Measurements from ENCODE around the gene DUOXA1. TPM values are rescaled to one million over a fixed set of nuclear protein-coding genes. Genes with fewer than 3 reads are reported as not detected.

The DUOXA1 gene, protein sequence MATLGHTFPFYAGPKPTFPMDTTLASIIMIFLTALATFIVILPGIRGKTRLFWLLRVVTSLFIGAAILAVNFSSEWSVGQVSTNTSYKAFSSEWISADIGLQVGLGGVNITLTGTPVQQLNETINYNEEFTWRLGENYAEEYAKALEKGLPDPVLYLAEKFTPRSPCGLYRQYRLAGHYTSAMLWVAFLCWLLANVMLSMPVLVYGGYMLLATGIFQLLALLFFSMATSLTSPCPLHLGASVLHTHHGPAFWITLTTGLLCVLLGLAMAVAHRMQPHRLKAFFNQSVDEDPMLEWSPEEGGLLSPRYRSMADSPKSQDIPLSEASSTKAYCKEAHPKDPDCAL
- 131 TPM for total RNA-seq

DNA sequence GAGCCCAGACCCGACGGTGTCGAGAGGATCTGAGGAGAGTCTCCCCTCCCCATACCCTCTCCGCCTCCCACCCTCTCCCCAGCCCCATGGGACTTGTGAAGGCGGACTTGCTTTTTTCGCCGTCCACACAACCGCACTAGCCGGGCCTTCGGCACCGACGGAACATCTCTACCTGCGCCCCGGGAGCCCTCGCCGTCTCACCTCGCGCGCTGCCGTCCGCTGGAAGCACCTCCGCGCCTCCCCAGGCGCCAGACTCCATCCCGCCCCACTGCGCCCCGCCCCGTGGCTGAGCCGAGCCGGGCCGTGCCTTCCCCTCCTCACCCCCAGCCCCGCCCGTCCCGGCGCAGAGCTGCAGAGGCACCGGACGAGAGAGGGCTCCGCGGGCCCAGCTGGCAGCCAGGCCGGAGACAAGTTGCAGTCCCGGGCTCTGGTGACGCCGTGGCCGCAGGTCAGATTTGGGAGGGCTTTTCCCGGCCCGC lies at the start of gene DUOXA1, which contains the start of gene DUOX1:
DUOXA1 (minus strand) TSS at position 229 of the 479 bp plus-strand sequence. CDS start 6,865 bp downstream, outside the sequence.
DUOX1 (plus strand) TSS at position 344 of the 479 bp plus-strand sequence. CDS start 1,973 bp downstream, outside the sequence.
- peak; percentile 91 for ATAC-seq

- ATAC-seq = peak; percentile 8
These were observed 47.6 kb upstream of the DUOXA1 start for GRCh38 chr15:45177285-45177684.

GRCh38 chr15:45174577-45174976 lies 44.9 kb upstream of the DUOXA1 start:
- no peak for ATAC-seq

GRCh38 chr15:45174069-45174468 lies 44.4 kb upstream of the DUOXA1 start:
- ATAC-seq = no peak

DNA sequence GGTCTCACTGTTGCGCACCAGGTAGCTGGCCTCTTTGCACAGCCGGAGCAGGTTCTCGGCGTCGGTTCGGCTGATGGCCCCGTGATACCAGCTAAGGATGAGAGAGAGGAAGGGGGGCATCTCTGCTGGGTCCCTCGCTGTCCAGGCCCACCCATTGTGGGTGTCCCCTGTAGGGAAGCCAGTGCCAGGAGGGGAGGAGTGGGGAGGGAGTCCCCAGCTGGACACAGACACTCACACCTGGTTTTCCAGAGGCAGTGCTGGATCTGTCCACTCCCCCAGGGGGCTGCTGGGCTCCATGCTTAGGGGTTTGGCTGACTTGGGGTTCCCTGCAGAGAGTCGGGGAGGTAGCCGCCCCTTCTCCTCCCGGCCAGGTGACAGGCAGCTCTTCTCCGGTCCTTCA lies 42.2 kb upstream of the DUOXA1 start:
- no peak for ATAC-seq

- ATAC-seq = no peak
These were observed 40.2 kb upstream of the DUOXA1 start for GRCh38 chr15:45169608-45170480.

GRCh38 chr15:45168751-45169551 lies 39.3 kb upstream of the DUOXA1 start:
- ATAC-seq = no peak

DNA sequence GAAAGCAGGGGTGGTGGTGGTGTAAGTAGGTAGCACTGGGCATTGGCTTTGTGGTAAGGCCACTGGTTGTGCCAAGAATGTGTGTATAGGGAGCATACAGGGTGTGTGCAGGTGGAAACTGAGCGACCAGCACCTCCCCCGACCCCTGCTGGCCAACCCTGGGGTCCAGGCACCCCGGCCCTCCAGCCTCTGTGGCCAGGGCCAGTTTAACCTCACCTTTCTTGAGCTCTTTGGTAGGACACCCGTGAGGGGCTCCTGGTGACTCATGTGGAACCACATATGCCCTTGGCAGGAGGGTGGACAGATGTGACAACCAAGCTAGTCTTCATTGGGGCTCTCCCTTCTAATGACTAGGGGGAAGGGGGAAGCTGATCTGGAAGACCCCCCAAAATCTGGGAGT lies 38.6 kb upstream of the DUOXA1 start:
- peak; percentile 2 for ATAC-seq

DNA sequence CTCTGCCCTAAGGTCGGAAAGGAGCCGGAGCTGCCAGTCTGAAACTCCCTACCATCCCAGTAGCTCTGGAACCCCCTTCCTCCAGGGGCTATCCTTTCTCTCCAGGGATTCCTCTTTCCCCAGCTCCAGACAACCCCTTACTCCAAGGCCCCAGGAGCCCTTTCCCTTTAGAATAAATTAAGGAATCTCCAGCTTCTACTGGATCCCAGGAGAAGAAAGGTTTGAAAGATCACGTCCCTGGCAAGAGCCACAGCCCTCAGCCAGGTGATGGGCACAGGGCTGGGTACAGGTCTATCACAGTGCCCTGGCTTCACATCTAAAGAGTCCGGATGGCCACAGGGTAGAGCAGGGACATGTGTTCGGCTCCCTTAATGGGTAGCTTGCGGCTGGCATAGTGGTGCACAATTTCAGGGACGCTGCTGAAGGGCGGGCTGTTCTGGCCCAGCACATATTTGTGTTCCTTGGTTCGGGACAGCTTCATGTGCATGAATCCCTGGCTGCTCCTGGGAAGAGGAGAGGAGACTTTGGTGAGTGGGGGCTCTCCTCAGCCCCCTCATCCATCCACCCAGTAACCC lies 38.0 kb upstream of the DUOXA1 start:
- ATAC-seq = no peak

GRCh38 chr15:45166834-45167630 lies 37.4 kb upstream of the DUOXA1 start:
- ATAC-seq = peak; percentile 62

DNA sequence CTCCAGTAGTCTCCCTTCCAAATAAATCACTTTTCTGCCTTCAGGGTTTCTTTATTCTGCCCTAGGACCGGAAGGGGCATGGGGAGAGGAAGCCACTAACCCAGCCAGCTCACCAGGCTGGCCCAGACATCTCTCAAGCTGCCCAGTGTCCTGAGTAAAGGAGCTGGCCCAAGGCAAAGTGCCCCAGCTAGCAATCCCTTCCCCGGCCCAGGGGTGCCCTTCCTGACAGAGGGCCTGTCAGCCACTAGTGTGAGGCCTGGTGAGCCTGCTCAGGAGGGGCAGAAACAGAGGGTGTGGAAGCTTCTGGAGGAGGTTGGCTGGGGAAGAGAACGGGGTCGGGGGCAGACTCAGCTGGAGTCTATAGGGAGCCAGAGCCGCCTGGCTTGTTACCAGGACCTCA lies 35.9 kb upstream of the DUOXA1 start:
- no peak for ATAC-seq

- ATAC-seq = no peak
These were observed 35.2 kb upstream of the DUOXA1 start for GRCh38 chr15:45164914-45165313.

- no peak for ATAC-seq
These were observed 33.8 kb upstream of the DUOXA1 start for GRCh38 chr15:45163508-45163856.

DNA sequence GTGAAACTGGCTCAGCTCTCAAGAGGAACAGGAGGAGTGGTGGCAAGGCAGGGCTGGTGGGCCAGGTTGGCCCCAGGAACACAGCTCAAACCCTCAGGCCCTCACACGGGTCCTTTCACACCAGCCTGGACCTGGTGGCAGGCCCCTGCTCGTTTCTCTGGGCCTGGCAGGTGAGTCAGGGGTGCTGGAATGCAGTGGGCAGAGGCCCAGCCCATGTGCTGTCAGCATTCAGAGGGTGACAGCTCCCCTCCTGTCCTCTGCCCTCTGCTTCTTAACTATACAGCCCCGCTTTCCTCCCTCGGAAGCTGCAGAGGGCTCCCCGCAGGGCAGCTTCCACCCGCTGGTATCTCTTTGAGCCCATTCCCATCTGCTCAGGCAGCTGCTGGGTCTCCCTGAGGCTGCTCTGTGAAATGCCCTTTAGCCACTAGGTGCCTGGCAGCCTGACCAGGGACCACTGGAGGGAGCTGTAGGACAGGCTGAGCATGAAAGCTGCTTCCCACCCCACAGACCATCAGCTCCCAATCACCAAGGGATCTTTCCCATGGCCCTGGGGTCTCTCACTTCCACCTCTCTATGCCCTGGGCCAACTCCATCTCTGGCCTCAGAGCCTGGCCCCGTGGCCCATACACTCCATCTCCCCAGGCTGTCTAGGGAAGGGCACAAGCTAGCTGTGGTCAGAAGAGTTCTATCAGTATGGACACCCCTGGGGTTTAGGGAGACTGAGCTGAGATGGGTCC lies 33.3 kb upstream of the DUOXA1 start:
- peak; percentile 84 for ATAC-seq

GRCh38 chr15:45161666-45162065 lies 32.0 kb upstream of the DUOXA1 start:
- ATAC-seq = no peak

DNA sequence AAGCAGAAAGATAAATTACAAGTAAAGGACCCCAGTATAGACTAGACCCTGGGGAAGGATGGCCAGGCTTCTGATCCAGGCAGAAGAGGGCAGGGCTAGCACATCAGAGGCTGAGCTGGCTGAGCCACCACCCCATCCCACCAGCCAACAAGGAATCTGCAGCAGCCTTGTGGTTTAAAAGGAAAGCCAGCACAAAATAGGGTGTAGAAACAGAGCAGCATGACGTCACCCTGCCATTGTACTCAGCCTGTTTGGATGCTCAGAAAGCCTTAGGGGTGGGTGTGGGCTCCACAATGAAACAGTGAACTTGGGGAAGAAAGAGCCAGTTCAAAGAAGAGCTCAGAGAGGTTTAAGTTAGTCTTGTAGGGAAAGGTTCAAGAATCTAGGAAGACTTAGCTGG lies 28.3 kb upstream of the DUOXA1 start:
- peak; percentile 75 for ATAC-seq

DNA sequence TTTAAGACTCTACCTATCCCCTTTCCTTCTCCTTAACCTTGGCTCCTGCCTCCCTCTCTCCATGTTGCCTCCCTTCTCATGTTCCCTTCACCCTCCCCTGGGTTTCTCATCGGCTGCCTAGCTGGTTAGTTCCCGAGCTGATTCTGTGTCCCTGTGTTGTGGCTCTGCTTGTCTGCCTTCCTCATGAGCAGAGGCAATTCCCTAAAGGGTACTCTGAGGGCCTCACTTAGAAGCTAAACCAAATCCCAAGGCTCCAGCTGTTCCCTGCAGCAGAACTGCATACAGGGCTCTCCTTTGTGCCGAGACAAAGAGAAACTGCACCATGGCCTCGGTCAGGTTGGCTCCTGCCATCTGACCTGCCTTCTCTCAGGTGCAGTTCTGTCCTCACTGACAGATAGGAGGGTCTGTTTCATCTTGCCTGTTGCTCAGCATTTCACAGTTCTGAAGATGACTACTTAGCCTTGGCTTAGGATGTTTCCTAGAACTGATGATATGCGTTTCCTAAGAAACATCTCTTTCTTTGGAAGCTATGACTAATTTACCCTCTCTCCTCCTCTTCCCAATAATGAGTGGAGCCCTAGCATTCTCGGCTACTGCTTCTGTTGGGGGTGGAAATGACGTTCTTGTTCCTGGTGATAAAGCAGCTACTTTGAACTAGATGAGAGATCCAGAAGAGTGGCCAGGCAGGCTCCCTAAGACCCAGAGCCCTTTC lies 27.2 kb upstream of the DUOXA1 start:
- peak; percentile 51 for ATAC-seq

- no peak for ATAC-seq
These were observed 26.1 kb upstream of the DUOXA1 start for GRCh38 chr15:45155739-45156138.

DNA sequence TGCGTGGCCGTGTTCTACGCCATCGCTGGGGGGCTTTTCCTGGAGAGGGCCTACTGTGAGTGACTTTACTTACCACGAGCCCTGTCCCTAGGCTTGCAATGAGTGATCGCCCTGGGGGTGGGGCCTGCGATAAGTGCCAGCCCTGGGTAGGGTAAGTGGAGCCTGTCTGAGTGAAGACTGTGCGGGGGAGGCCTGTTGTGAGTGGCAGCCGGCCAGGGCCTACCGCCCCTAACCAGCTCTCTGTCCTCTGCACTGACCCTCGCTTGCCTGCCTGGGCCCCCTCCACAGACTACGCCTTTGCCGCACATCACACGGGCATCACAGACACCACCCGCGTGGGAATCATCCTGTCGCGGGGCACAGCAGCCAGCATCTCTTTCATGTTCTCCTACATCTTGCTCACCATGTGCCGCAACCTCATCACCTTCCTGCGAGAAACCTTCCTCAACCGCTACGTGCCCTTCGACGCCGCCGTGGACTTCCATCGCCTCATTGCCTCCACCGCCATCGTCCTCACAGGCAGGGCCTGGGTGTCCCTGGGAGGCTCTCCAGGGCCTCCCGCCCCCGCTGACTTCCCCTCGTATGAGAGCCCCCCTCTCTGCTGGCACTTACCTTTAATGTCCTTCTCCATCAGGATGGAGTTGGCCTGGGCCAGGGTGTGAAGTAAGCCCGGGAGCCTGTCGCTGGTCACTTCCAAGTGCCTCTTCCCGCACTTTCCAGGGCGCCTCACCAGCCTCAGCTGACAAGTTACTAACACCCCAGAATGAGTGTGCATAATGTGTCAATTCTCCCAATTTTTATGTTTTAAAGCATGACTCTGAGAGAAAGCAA lies 22.5 kb upstream of the DUOXA1 start:
- no peak for ATAC-seq
